Thoracic aorta (tissue), 2 donors: Measurements from ENCODE around the gene IGFL2. TPM values are rescaled to one million over a fixed set of nuclear protein-coding genes. Genes with fewer than 3 reads are reported as not detected.

Experiments
- ATAC-seq: fragments of 150-250 bp; one replicate; pipeline ENCODE4 v1.8.0; 2017; ENCODE audit warnings: low read depth; ENCODE audit not compliant: insufficient number of reproducible peaks, low FRiP score
- DNase-seq: peaks from one replicate; pipeline ENCODE4 v3.0.0-alpha.2; 2020; ENCODE audit warnings: low spot score
- H3K27ac ChIP-seq, 2 donors: fragments of 200-600 bp; sonication (generic); 1 replicate in 1 of 2; 2 replicates in 1 of 2; pipeline ENCODE4 v1.5.1; 2016; ENCODE audit warnings: mild to moderate bottlenecking in 2 of 2, moderate library complexity in 2 of 2
- H3K27me3 ChIP-seq: fragments of 200-600 bp; sonication (generic); replicated peaks from 2 replicates; pipeline ENCODE4 v1.6.0; 2016; ENCODE audit warnings: mild to moderate bottlenecking; ENCODE audit not compliant: insufficient read depth
- H3K36me3 ChIP-seq: fragments of 200-600 bp; sonication (generic); one replicate; pipeline ENCODE4 v1.5.1; 2016
- H3K4me1 ChIP-seq, 2 donors: fragments of 200-600 bp; sonication (generic); 1 replicate in 1 of 2; 2 replicates in 1 of 2; pipeline versions ENCODE4 v1.5.1 to v1.6.0; 2016; ENCODE audit warnings: low read depth in 2 of 2, mild to moderate bottlenecking in 1 of 2; ENCODE audit not compliant: control insufficient read depth in 1 of 2
- H3K4me3 ChIP-seq: fragments of 200-600 bp; sonication (generic); 2 replicates; pipeline ENCODE4 v1.5.1; 2016; ENCODE audit warnings: mild to moderate bottlenecking
- H3K9me3 ChIP-seq: fragments of 200-600 bp; sonication (generic); 2 replicates; pipeline ENCODE4 v1.5.1; 2016
- total RNA-seq, 2 donors: library from RNA; depleted of rRNA; stranded (reverse); fragments of >200 nt; gene quantifications; one replicate each; pipeline versions ENCODE4 v1.1.0 to v1.2.3, GENCODE V29; 2016
- TF ChIP-seq, protein P1 (sequence below): fragments of 200-600 bp; sonication (generic); IDR thresholded peaks from one replicate; pipeline ENCODE4 v1.5.1; 2019; ENCODE audit warnings: antibody characterized with exemption

Gene IGFL2
- total RNA-seq, 2 donors from 2014 or later = 0.54 to 0.85 TPM

DNA sequence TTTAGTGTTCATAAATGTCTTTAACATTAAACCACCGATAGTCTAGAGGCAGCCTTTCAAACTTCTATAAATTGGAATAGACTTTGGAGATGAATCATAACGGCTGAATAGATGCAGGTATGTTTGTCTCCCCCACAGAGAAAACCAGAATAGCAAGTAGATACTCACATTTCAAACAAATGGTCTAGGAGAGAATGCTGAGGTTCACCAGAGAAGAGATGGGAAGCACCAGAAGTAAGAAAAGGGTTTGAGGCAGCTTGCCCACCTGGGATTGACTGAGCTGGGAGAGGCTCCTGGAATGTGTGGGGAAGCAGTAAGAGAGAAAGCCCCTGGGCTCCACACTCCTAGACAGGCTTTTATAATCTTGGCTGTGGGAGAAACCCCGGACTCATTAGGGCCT, 29.9 kb upstream of the IGFL2 start:
- ATAC-seq = no peak
- Histone ChIP-seq H3K27ac (no peak overlapping the region), H3K9me3 (no peaks in the 10 kb centered on the region), H3K4me3 (no peak overlapping the region), H3K36me3 (no peaks in the 10 kb centered on the region), H3K4me1 (no peaks in the 10 kb centered on the region), H3K27me3 (peaks cover 4% of the 10 kb centered on the region)
- no peak for DNase-seq
- TF ChIP-seq, protein P1, sequence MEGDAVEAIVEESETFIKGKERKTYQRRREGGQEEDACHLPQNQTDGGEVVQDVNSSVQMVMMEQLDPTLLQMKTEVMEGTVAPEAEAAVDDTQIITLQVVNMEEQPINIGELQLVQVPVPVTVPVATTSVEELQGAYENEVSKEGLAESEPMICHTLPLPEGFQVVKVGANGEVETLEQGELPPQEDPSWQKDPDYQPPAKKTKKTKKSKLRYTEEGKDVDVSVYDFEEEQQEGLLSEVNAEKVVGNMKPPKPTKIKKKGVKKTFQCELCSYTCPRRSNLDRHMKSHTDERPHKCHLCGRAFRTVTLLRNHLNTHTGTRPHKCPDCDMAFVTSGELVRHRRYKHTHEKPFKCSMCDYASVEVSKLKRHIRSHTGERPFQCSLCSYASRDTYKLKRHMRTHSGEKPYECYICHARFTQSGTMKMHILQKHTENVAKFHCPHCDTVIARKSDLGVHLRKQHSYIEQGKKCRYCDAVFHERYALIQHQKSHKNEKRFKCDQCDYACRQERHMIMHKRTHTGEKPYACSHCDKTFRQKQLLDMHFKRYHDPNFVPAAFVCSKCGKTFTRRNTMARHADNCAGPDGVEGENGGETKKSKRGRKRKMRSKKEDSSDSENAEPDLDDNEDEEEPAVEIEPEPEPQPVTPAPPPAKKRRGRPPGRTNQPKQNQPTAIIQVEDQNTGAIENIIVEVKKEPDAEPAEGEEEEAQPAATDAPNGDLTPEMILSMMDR = no peak

DNA sequence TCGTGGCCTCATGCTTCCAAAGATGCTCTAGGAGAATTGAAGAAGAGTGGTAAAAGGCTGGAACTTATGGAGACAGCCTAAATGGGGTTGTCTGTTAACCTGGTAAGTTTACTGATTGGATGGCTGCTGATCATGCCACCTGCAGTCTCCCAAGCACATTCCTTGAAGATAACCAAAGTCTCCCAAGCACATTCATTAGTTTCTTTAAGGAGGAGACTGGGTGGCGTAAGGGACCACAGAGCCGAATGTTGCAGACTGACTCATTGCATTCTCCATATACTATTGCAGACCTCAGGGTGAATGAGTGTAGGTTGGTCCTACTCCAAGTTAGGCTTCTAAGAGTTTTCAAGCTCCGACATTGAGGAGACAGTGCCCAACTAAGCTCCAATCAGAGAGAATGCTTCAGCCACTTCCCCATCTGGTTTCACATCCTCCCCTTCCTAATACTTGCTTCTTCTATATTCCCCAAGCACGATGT, 23.4 kb upstream of the IGFL2 start, which contains the start of gene IGFL3:
Gene IGFL3, minus strand, starts transcription at position 51 of the 478 bp plus-strand sequence. Its CDS starts 39 bp downstream, at position 12.
- no peak for ATAC-seq

DNA sequence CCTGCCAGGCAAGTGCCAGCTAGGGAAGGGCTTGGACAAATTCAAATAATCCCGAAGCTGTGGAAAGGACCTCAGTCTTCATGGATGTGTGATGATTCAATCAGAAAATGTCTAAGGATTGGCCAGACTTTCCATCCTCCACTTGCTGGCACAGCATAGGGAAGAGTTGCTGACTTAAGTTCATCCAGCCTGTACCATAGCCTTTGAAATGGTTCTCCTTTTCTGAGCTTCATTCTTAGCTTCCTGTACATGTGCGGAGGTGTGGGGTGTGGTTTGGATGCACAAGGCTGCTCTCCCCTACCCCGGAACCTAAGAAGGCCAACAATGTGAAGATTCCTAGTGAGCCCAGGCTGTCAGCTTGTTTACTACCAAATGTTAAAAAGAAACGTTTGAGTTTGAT, 22.6 kb upstream of the IGFL2 start:
- no peaks in the 10 kb centered on the region for H3K9me3 ChIP-seq
- no peaks in the 10 kb centered on the region for H3K4me1 ChIP-seq
- no peak overlapping the region for H3K4me3 ChIP-seq
- no peaks in the 10 kb centered on the region for H3K36me3 ChIP-seq
- H3K27ac ChIP-seq = no peak overlapping the region
- TF ChIP-seq, protein P1 = no peak
- H3K27me3 ChIP-seq = no peaks in the 10 kb centered on the region
- DNase-seq = no peak
- ATAC-seq = no peak

More for the DNA sequence above, 23.4 kb upstream of the IGFL2 start, which contains the start of gene IGFL3:
- Histone ChIP-seq H3K36me3 (no peaks in the 10 kb centered on the region), H3K27me3 (no peaks in the 10 kb centered on the region), H3K9me3 (no peaks in the 10 kb centered on the region), H3K27ac (no peak within 1 kb of the TSS), H3K4me3 (no peak within 1 kb of the TSS), H3K4me1 (no peaks in the 10 kb centered on the region)
- TF ChIP-seq, protein P1 = no peak
- no peak for DNase-seq

DNA sequence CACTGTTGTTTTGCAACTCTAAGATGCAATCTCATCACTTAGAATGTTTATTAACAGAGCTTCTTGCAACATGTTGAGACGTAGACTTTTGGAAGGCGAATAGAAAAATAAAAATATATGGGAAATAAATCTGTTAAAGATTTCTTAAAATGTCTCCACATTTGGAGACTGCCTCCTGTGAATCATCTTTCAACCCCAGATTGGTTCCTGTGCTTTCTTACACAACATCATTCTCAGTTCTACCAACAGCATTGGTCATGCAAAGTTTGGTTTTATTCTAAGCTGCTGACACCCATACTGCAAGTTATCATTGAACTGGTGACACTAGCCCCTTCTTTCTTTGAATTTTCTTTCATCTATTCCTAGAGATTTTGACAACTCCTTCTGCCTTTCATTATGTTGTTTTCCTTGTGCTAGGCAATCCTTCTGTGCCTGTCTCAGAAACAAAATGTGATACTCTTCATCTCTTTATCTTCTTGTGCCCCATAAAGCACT, 21.9 kb upstream of the IGFL2 start:
- no peak overlapping the region for H3K4me3 ChIP-seq
- no peaks in the 10 kb centered on the region for H3K27me3 ChIP-seq
- no peaks in the 10 kb centered on the region for H3K4me1 ChIP-seq
- no peak overlapping the region for H3K27ac ChIP-seq
- DNase-seq (no peak), ATAC-seq (no peak)
- no peaks in the 10 kb centered on the region for H3K9me3 ChIP-seq
- H3K36me3 ChIP-seq = no peaks in the 10 kb centered on the region
- TF ChIP-seq, protein P1 = no peak

DNA sequence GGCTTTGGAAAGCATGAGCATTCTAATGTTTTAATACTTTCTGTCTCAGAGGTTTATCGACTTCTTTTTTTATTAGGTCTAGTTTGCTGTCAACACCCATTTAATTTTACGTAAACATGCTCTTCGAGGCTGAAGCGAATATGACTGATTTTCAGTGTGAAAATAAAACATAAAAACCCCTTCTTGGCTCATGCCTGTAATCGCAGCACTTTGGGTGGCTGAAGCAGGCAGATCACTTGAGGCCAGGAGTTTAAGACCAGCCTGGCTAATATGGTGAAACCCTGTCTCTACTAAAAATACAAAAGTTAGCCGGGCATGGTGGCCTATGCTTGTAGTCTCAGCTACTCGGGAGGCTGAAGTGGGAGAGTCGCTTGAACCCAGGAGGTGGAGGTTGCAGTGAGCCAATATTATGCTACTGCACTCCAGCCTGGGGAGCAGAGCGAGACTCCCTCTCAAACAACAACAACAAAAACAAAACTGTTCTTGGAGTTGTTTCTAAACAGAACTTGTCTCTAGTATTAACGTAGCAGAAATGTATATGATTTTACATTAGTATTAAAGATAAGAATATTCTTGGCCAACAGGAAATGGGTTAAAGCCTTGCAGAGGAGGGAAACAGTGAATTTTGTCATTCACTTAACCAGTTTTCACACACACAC, 16.4 kb upstream of the IGFL2 start:
- no peak for DNase-seq
- TF ChIP-seq, protein P1 = no peak
- H3K27ac ChIP-seq = peak overlapping the region in 1 of 2 donors; percentile 89
- no peak overlapping the region for H3K4me3 ChIP-seq
- H3K36me3 ChIP-seq = no peaks in the 10 kb centered on the region
- ATAC-seq = no peak
- no peaks in the 10 kb centered on the region for H3K27me3 ChIP-seq
- no peaks in the 10 kb centered on the region for H3K9me3 ChIP-seq
- H3K4me1 ChIP-seq = peaks cover 15 to 21% of the 10 kb centered on the region in 2 donors
